ENCODE measurements around the gene ECPAS. TPM values are rescaled to one million over a fixed set of nuclear protein-coding genes. Genes with fewer than 3 reads are reported as not detected.

The ECPAS gene, protein sequence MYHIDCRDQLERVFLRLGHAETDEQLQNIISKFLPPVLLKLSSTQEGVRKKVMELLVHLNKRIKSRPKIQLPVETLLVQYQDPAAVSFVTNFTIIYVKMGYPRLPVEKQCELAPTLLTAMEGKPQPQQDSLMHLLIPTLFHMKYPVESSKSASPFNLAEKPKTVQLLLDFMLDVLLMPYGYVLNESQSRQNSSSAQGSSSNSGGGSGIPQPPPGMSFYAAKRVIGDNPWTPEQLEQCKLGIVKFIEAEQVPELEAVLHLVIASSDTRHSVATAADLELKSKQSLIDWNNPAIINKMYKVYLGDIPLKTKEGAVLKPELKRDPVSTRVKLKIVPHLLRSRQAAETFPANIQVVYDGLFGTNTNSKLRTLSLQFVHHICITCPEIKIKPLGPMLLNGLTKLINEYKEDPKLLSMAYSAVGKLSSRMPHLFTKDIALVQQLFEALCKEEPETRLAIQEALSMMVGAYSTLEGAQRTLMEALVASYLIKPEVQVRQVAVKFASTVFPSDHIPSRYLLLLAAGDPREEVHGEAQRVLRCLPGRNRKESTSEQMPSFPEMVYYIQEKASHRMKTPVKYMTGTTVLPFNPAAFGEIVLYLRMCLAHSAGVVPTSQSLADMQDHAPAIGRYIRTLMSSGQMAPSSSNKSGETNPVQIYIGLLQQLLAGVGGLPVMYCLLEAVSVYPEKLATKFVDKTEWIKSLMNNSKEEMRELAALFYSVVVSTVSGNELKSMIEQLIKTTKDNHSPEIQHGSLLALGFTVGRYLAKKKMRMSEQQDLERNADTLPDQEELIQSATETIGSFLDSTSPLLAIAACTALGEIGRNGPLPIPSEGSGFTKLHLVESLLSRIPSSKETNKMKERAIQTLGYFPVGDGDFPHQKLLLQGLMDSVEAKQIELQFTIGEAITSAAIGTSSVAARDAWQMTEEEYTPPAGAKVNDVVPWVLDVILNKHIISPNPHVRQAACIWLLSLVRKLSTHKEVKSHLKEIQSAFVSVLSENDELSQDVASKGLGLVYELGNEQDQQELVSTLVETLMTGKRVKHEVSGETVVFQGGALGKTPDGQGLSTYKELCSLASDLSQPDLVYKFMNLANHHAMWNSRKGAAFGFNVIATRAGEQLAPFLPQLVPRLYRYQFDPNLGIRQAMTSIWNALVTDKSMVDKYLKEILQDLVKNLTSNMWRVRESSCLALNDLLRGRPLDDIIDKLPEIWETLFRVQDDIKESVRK (N-terminal part only)
- 38.5 to 52.0 TPM (median 39.8 TPM) in 5 replicates for total RNA-seq (2022; extraction: Qiagen RNA extraction; ENCODE audit: low read depth)

DNA sequence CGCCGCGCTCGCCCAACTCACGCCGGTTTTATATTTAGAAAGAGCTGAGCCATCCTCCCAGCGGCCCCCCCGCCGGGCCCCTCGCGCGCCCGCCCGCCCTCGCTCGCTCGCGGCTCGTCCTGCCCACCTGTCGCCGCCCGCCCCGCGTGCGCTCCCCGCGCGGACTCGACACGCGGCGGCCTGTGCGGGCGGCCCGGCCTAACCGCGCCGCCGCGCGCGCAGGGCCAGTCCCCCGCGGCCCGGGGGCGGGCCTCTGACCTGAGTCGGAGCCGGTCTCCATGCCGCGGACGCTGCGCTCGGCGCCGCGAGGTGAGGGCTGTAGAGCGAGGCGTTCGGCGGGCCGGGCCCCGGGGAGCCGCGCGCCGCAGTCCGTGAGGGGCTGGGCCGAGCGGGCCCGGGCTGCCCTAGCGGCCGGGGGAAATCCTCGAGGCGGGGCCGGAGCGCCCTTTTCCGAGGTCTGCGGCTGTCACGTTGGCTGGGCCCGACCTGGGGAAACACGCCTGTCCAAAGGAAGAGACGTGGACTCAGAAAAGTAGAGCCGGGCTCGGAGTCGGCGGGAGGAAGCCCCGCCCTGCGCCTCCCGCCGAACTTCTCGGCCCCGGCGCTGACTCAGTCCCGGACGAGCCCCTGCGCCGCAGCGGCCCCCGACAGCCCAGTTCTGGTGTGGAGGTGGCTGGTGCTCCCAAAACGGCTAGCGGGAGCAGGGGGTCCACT lies at the start of gene ECPAS:
Gene ECPAS (minus strand): TSS at position 526 of the 714 bp plus-strand sequence. CDS start 11,465 bp downstream, outside the sequence.

DNA sequence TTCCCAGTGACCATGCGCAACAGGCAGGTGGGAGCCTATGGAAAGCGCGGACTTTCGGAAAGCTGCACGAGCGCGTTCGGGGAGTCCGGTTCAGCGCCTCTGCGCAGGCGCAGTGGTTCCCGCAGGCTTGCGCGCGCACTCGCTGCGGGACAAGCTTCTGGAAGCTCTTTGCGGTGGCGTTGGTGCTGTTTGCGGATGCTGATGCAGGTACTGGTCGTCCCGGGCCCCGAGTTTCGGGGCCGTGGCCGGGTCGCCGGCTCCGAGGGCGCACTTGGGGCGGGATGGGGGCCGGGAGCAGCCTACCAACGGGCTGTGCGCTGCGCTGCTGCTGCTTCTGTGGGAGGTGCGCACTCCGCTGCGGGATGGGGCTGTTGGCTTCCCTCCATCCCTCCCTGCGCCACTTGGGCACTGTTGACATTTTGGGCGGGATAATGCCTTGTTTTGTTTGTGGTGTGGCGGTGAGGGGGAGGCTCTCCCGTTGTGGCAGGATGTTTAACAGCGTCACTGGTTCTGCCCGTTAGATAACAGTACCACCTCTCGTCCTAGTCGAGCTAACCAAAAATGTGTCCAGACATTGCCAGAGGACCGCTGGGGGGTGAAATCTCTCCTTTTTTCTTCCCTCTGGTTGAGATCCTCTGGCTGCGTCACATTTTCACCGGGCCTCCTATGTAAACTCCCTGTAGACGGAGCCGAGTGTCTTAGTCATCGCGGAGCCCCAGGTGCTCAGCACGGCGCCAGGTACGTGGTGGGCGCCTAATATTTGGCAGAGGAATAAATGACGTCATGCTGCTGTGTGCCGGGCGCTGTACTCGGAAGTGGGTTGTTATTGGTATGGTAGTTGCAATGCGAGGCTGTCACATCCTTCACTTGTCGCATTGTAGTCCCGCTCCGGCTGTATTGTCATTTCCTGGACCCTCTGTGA lies 41.1 kb upstream of the ECPAS start, which contains the start of gene ZNF483:
Gene ZNF483 (plus strand): TSS at position 124 of the 922 bp plus-strand sequence. CDS start 2,217 bp downstream, outside the sequence.

DNA sequence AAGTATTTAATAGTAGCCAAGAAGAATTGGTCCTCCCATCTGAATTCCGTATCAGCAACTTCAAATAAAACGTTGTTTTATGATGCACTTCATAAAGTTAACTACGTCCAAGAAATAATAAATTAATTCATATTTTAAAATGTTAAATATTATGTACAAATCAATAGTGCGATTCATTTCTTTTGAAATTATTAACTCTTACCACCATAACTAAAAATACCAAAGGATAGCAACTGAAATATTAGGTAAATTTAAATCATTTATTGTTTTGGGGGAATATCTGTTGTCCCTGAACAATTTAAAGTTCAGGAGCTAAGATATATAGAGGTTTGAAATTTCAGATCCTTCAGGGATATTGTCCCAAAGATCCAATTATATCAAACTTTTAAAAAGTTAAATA lies 154.1 kb downstream of the ECPAS start, which contains the start of gene OR2K2:
Gene OR2K2 (minus strand): TSS at position 101 of the 400 bp plus-strand sequence. CDS start 1,791 bp downstream, outside the sequence.

Other genes with a start within 250 kb of the ECPAS start
- gene OR2K2, start 154.2 kb downstream of the ECPAS start, total RNA-seq (2022; extraction: Qiagen RNA extraction; ENCODE audit: low read depth): not detected in 5 replicates
- 0.40 to 0.88 TPM (median 0.77 TPM) in 5 replicates for gene ZNF483, start 40.8 kb upstream of the ECPAS start, total RNA-seq (2022; extraction: Qiagen RNA extraction; ENCODE audit: low read depth)
- 349 to 400 TPM (median 393 TPM) in 5 replicates for gene PTGR1, start 115.3 kb upstream of the ECPAS start, total RNA-seq (2022; extraction: Qiagen RNA extraction; ENCODE audit: low read depth)
- 7.8 to 13.0 TPM (median 11.7 TPM) in 5 replicates for gene DNAJC25, start 147.0 kb upstream of the ECPAS start, total RNA-seq (2022; extraction: Qiagen RNA extraction; ENCODE audit: low read depth)
- 33.6 to 68.8 TPM (median 65.3 TPM) in 5 replicates for gene GNG10, start 177.2 kb upstream of the ECPAS start, total RNA-seq (2022; extraction: Qiagen RNA extraction; ENCODE audit: low read depth)

Data from A549 treated with RU486 at 1 μM for 4 hours (cell line).